Measurements from ENCODE around the gene UROD.

The UROD gene

DNA sequence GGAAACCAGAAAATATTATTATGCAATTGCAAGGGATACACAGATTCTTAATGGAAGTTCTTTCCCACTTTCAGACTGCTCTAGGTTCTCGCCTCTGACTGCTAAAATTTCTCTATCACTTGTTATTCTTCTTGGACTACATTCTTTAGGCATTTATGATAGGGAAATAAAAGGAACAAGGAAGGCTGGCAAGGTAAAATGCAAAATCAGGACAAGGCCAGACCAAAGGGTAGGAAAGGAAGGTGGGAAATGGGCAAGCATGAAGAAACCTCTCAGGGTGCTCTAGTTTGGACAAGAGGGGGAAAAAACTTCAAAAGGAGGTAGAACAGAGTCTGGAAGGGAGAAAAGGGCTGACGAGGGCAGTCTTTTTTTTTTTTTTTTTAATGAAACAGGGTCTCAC lies 26.2 kb downstream of the UROD start:
- no peak overlapping the region for H3K4me3 ChIP-seq (ENCODE audit: low read depth, low read length)
- no peak for DNase-seq (ENCODE audit: low read depth)
- no peak for TF ChIP-seq POLR2A (IDR thresholded peaks at IDR 0.05; ENCODE audit: extremely low read depth, insufficient read length)

GRCh38 chr1:45038661-45039364 lies 26.8 kb downstream of the UROD start:
- DNase-seq (ENCODE audit: low read depth) = no peak
- no peak for TF ChIP-seq MAX (IDR thresholded peaks at IDR 0.05; ENCODE audit: low read depth, low read length)
- no peak for TF ChIP-seq CTCF (IDR thresholded peaks at IDR 0.05; ENCODE audit: low read depth, low read length)
- no peak for TF ChIP-seq MYC (IDR thresholded peaks at IDR 0.05; ENCODE audit: low read depth, low read length)
- TF ChIP-seq POLR2A (IDR thresholded peaks at IDR 0.05; ENCODE audit: extremely low read depth, insufficient read length) = no peak
- H3K4me3 ChIP-seq (ENCODE audit: low read depth, low read length) = no peak overlapping the region

DNA sequence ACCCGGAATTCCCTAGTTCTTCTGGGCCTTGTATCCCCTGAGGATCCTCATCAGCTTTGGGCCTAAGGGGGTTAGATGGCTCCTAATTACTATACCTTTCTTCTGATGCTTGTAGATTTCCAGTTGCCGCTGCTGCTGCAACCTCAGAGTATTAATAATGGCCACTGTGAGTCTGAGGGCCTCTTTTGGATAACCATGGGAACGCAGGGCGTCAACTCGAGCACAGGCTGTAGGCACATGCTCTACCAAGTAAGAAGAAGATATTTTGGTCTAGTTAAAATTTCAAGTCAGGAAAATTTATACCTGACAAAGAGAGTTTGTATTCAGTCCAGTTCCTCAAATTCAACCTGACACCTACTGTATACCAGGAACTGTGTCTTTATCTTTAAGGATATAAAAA lies 28.2 kb downstream of the UROD start:
- no peak for DNase-seq (ENCODE audit: low read depth)
- no peak overlapping the region for H3K4me3 ChIP-seq (ENCODE audit: low read depth, low read length)
- TF ChIP-seq CTCF (IDR thresholded peaks at IDR 0.05; ENCODE audit: low read depth, low read length) = no peak
- no peak for TF ChIP-seq MAX (IDR thresholded peaks at IDR 0.05; ENCODE audit: low read depth, low read length)
- no peak for TF ChIP-seq MYC (IDR thresholded peaks at IDR 0.05; ENCODE audit: low read depth, low read length)
- no peak for TF ChIP-seq POLR2A (IDR thresholded peaks at IDR 0.05; ENCODE audit: extremely low read depth, insufficient read length)

- no peak overlapping the region for H3K4me3 ChIP-seq (ENCODE audit: low read depth, low read length)
- TF ChIP-seq MYC (IDR thresholded peaks at IDR 0.05; ENCODE audit: low read depth, low read length) = no peak
- TF ChIP-seq CTCF (IDR thresholded peaks at IDR 0.05; ENCODE audit: low read depth, low read length) = no peak
- no peak for TF ChIP-seq MAX (IDR thresholded peaks at IDR 0.05; ENCODE audit: low read depth, low read length)
- DNase-seq (ENCODE audit: low read depth) = no peak
Observed at GRCh38 chr1:45043094-45043493, 31.0 kb downstream of the UROD start.

DNA sequence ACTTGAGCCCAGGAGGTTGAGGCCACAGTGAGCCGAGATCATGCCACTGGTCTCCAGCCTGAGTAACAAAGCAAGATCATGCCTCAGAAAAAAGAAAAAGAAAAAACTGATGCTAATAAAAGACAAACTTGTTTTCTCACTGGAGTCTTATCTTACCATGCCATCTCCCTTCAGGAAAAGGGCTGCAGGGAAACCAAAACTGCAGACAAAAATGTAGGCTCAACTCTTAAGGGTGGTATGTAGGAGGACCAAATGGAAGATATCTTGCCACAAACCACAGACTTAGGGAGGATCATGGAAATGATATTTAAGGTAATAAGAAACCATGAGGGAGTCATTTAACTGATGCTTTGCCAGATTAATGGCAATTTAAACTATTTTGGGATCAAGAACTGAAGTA lies 32.9 kb downstream of the UROD start:
- no peak for TF ChIP-seq MAX (IDR thresholded peaks at IDR 0.05; ENCODE audit: low read depth, low read length)
- no peak for TF ChIP-seq CTCF (IDR thresholded peaks at IDR 0.05; ENCODE audit: low read depth, low read length)
- no peak for TF ChIP-seq MYC (IDR thresholded peaks at IDR 0.05; ENCODE audit: low read depth, low read length)
- no peak for TF ChIP-seq POLR2A (IDR thresholded peaks at IDR 0.05; ENCODE audit: extremely low read depth, insufficient read length)
- H3K4me3 ChIP-seq (ENCODE audit: low read depth, low read length) = no peak overlapping the region
- no peak for DNase-seq (ENCODE audit: low read depth)

DNA sequence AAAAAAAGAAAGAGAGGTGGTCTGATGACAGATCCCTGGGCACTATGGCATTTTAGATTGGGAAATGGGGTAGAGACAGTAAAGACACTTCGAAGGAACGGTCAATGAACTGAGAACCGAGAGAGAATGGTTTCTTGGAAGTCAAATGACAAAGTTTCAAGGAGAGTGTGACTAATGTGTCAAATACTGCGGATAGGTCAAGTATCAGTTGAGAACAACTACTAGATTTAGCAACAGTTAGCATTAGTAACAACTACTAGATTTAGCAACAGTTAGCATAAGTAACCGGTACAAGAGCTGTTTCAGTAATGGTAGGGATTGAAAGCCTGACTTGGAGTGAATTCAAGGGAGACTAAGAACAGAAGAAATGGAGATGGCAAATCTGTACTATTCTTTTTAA lies 35.0 kb downstream of the UROD start:
- DNase-seq (ENCODE audit: low read depth) = no peak

More for the DNA sequence above, 35.0 kb downstream of the UROD start:
- no peak overlapping the region for H3K4me3 ChIP-seq (ENCODE audit: low read depth, low read length)
- TF ChIP-seq MAX (IDR thresholded peaks at IDR 0.05; ENCODE audit: low read depth, low read length) = no peak
- TF ChIP-seq POLR2A (IDR thresholded peaks at IDR 0.05; ENCODE audit: extremely low read depth, insufficient read length) = no peak
- TF ChIP-seq CTCF (IDR thresholded peaks at IDR 0.05; ENCODE audit: low read depth, low read length) = no peak
- no peak for TF ChIP-seq MYC (IDR thresholded peaks at IDR 0.05; ENCODE audit: low read depth, low read length)
